ENCODE data around the gene CRYM. TPM values are rescaled to one million over a fixed set of nuclear protein-coding genes. Genes with fewer than 3 reads are reported as not detected.

Gene CRYM
- total RNA-seq (2022; extraction: Qiagen RNA extraction; ENCODE audit: low read depth), result 1.5 to 2.3 TPM (median 1.6 TPM) in 5 replicates

DNA sequence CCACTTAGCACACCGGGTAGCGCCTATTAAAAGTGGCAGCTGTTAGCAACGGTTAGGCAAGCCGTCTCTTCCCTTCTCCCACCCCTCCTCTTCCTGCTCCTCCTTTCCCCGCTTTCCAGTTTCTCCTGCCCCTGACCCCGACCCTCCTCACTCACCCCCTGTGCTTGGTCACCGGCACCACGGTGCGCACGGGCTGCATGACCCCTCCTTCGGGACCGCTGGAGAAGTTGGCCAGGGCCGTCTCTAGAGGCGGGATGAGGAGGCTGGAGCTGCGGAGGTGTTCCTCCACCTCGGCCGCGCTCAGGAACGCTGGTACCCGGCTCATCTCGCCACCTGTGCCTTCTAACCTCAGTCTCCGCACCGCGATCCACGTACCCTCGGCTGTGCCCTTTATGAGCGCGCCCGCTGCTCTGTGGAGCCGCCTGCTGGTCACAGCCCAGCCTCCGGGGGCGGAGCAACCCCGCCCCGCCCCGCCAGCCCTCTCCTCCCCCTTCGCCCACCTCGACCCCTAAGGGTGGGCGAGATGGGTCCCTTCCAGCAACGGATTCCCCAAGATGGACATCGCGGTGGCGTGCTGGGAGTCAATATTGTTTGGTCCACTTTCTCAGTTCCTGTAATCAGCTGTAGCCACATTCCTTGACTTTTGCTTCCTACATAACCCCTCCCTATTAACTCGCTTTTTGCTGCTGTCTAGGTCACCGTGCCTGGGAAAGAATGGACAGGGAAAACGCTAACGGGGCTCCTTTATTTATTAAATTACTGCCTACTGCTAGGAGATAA, at the start of gene CRYM:
Gene CRYM (minus strand): TSS at position 364 of the 780 bp plus-strand sequence. CDS start 39 bp downstream, at position 325.

DNA sequence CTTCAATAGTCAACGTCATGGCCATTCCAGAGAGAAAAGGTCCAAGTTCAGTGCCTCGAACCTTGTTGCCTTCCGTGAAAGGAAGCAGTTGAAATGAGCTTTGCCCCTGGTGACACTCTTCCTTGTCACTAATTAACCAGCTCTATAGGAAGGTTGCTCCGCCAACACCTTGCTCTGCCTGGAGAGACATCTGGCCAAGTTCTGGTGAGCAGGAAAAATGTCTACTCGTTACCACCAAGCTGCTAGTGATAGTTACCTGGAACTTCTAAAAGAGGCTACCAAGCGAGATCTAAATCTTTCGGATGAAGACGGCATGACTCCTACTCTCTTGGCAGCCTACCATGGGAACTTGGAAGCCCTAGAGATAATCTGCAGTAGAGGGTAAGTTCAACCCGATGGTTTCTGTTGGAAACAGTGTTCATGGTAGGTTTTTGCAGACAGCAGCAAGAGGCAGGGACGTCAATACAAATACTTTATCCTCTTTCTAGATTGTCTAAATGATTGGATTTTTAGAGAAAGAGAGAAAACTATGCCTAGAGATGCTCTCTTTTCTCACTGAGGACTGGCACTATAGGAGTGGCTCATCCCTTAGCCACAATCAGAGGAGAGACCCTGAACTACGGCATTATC, 44.5 kb downstream of the CRYM start, which contains the start of gene ANKS4B:
Gene ANKS4B (plus strand): TSS at position 179 of the 630 bp plus-strand sequence. CDS start 39 bp downstream, at position 218.

DNA sequence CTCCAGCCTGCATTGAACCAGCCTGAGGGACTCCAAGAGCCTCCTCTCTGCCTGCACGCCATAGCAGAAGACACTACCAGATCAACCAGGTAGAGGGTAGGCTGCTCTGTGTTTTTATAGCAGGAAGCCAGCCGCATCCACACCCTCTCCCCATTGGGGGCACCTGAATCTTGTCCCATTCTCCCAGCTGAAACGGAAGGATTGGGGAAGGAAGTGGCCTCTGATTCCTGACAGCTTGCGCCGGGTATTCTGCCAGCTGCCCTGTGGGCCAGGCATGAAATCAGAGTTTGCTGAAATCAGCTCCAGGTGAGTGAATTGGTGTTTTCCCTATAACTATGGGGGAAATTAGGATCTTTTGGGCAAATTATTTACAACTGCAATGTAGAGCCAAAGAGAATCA, 66.6 kb downstream of the CRYM start, which contains the start of gene ZP2:
Gene ZP2 (minus strand): TSS at position 89 of the 400 bp plus-strand sequence. CDS start 27 bp downstream, at position 62.

Other genes starting within 250 kb of the CRYM start
- gene DNAH3, start 127.4 kb downstream of the CRYM start, total RNA-seq (2022; extraction: Qiagen RNA extraction; ENCODE audit: low read depth), result 0.05 to 0.20 TPM (median 0.19 TPM) in 5 replicates
- gene LDAF1, start 119.6 kb downstream of the CRYM start, total RNA-seq (2022; extraction: Qiagen RNA extraction; ENCODE audit: low read depth), result 17.1 to 21.0 TPM (median 17.8 TPM) in 5 replicates
- not detected in 5 replicates for gene ZP2, start 66.7 kb downstream of the CRYM start, total RNA-seq (2022; extraction: Qiagen RNA extraction; ENCODE audit: low read depth)
- 0.07 to 0.08 TPM (median 0.08 TPM) in 4 of 5 replicates, not detected in the other for gene ANKS4B, start 44.6 kb downstream of the CRYM start, total RNA-seq (2022; extraction: Qiagen RNA extraction; ENCODE audit: low read depth)